H1 (cell line): ENCODE results near the gene DIP2B. TPM values are rescaled to one million over a fixed set of nuclear protein-coding genes. Genes with fewer than 3 reads are reported as not detected.

Experiments used
- CTCF ChIA-PET: fragments of 300-600 bp; sonication (Branson Sonifier 250); formaldehyde crosslinking; loops from one replicate; lab custom pipeline; 2021; ENCODE audit not compliant: partially characterized antibody; lab: Charles Lee
- POLR2A ChIA-PET: fragments of 300-600 bp; sonication (Branson Sonifier 250); formaldehyde crosslinking; loops from one replicate; lab custom pipeline; 2021; ENCODE audit warnings: inconsistent platforms; ENCODE audit not compliant: partially characterized antibody; lab: Charles Lee
- DNase-seq, 2 experiments: peaks; one replicate each; pipeline versions ENCODE4 v3.0.0 to v3.0.0-alpha.2; 2010 to 2022; ENCODE audit warnings: low spot score in 2 of 2, low read depth in 1 of 2, mixed read lengths in 1 of 2
- FAIRE-seq: peaks from 2 replicates; lab custom pipeline; 2011; peaks lifted over from hg19 to GRCh38; lab: Jason Lieb, UNC
- H2AFZ ChIP-seq: 2 replicates; pipeline ENCODE4 v1.8.1; 2012; ENCODE audit warnings: low read length, inconsistent platforms
- H2AK5ac ChIP-seq: 2 replicates; pipeline ENCODE4 v1.6.1; 2013; ENCODE audit warnings: low read depth, low read length
- H2BK120ac ChIP-seq: replicated peaks from 2 replicates; pipeline ENCODE3; 2013; ENCODE audit warnings: low read depth, low read length, inconsistent platforms
- H2BK12ac ChIP-seq: 2 replicates; pipeline ENCODE4 v1.6.1; 2013; ENCODE audit warnings: low read depth, low read length
- H2BK15ac ChIP-seq: 2 replicates; pipeline ENCODE4 v1.6.1; 2013; ENCODE audit warnings: low read length
- H2BK20ac ChIP-seq: 2 replicates; pipeline ENCODE4 v1.6.1; 2013; ENCODE audit warnings: low read length
- H2BK5ac ChIP-seq: 2 replicates; pipeline ENCODE4 v1.6.1; 2013; ENCODE audit warnings: low read depth, low read length
- H3K14ac ChIP-seq: 2 replicates; pipeline ENCODE4 v1.6.1; 2013; ENCODE audit warnings: inconsistent platforms; ENCODE audit not compliant: insufficient read length
- H3K18ac ChIP-seq: 2 replicates; pipeline ENCODE4 v1.6.1; 2013; ENCODE audit warnings: low read length; ENCODE audit errors: extremely low read depth
- H3K23ac ChIP-seq: 2 replicates; pipeline ENCODE4 v1.6.1; 2013; ENCODE audit warnings: inconsistent platforms; ENCODE audit not compliant: insufficient read length
- H3K23me2 ChIP-seq: 2 replicates; pipeline ENCODE4 v1.6.1; 2013; ENCODE audit warnings: low read depth, low read length
- H3K27ac ChIP-seq: 2 replicates; pipeline ENCODE4 v1.6.1; 2011; ENCODE audit warnings: low read depth, low read length, inconsistent platforms
- H3K27me3 ChIP-seq, 4 experiments: replicated peaks in 1 of 4; 1 replicate in 1 of 4; 2 replicates in 3 of 4; pipeline versions ENCODE4 v1.6.1 to v1.8.1; 2011 to 2013; ENCODE audit warnings: low read length in 3 of 4, mild to moderate bottlenecking in 3 of 4, inconsistent platforms in 2 of 4, mixed read lengths in 2 of 4, moderate library complexity in 1 of 4; ENCODE audit not compliant: control insufficient read depth in 3 of 4, insufficient read depth in 3 of 4; ENCODE audit errors: extremely low read depth in 1 of 4
- H3K36me3 ChIP-seq, 4 experiments: 2 replicates each; pipeline versions ENCODE4 v1.6.1 to v1.8.1; 2011 to 2013; ENCODE audit warnings: mild to moderate bottlenecking in 4 of 4, low read length in 3 of 4, moderate library complexity in 2 of 4, control low read depth in 1 of 4, inconsistent platforms in 1 of 4; ENCODE audit not compliant: insufficient read depth in 4 of 4, control insufficient read depth in 2 of 4
- H3K4ac ChIP-seq: replicated peaks from 2 replicates; pipeline ENCODE3; 2013; ENCODE audit warnings: low read length, low read depth, mixed read lengths, inconsistent platforms; ENCODE audit not compliant: insufficient read length
- H3K4me1 ChIP-seq, 4 experiments: replicated peaks in 1 of 4; 1 replicate in 1 of 4; 2 replicates in 3 of 4; pipeline versions ENCODE4 v1.6.1 to v1.8.1; 2011 to 2013; ENCODE audit warnings: low read length in 3 of 4, inconsistent platforms in 2 of 4, mixed read lengths in 1 of 4; ENCODE audit not compliant: insufficient read depth in 4 of 4, control insufficient read depth in 3 of 4
- H3K4me2 ChIP-seq, 2 experiments: 2 replicates each; pipeline versions ENCODE4 v1.6.1 to v1.8.1; 2011 to 2013; ENCODE audit warnings: low read depth in 2 of 2, low read length in 2 of 2, control low read depth in 1 of 2, inconsistent platforms in 1 of 2, mild to moderate bottlenecking in 1 of 2; ENCODE audit not compliant: insufficient read depth in 1 of 2
- H3K4me3 ChIP-seq, 4 experiments: fragments of 200-600, 300-600 bp in 1 of 4; sonication (generic), shearing (Covaris generic), sonication (Bioruptor Twin) in 1 of 4; 2 replicates each; pipeline versions ENCODE4 v1.5.1 to v1.8.1; 2011 to 2016; ENCODE audit warnings: low read length in 4 of 4, low read depth in 3 of 4, control low read depth in 2 of 4, inconsistent platforms in 2 of 4, mild to moderate bottlenecking in 2 of 4, mixed read lengths in 1 of 4, moderate library complexity in 1 of 4; ENCODE audit not compliant: insufficient read depth in 2 of 4; ENCODE audit errors: extremely low read depth in 1 of 4
- H3K56ac ChIP-seq: replicated peaks from 2 replicates; pipeline ENCODE3; 2013; ENCODE audit warnings: low read depth, mild to moderate bottlenecking, mixed read lengths, low read length, inconsistent platforms; ENCODE audit not compliant: insufficient read length
- H3K79me1 ChIP-seq: 2 replicates; pipeline ENCODE4 v1.6.1; 2013; ENCODE audit warnings: low read depth, low read length, control low read depth
- H3K79me2 ChIP-seq, 2 experiments: 2 replicates each; pipeline versions ENCODE4 v1.6.1 to v1.8.1; 2012 to 2013; ENCODE audit warnings: low read length in 2 of 2, mild to moderate bottlenecking in 2 of 2, inconsistent platforms in 1 of 2; ENCODE audit not compliant: insufficient read depth in 2 of 2, control insufficient read depth in 1 of 2
- H3K9ac ChIP-seq, 4 experiments: replicated peaks in 1 of 4; 1 replicate in 1 of 4; 2 replicates in 3 of 4; pipeline versions ENCODE4 v1.6.1 to v1.8.1; 2011 to 2013; ENCODE audit warnings: low read depth in 3 of 4, low read length in 3 of 4, control low read depth in 2 of 4, mild to moderate bottlenecking in 2 of 4, moderate library complexity in 2 of 4, inconsistent platforms in 1 of 4; ENCODE audit errors: extremely low read depth in 1 of 4
- H3K9me3 ChIP-seq, 2 experiments: 2 replicates each; pipeline versions ENCODE4 v1.6.1 to v1.8.1; 2012 to 2013; ENCODE audit warnings: mild to moderate bottlenecking in 2 of 2, moderate library complexity in 2 of 2, control low read depth in 1 of 2, inconsistent platforms in 1 of 2, low read depth in 1 of 2, low read length in 1 of 2, mixed read lengths in 1 of 2; ENCODE audit not compliant: insufficient read depth in 2 of 2
- H4K20me1 ChIP-seq, 2 experiments: replicated peaks in 1 of 2; 2 replicates each; pipeline versions ENCODE3 to v1.8.1; 2011 to 2013; ENCODE audit warnings: inconsistent platforms in 2 of 2, low read length in 2 of 2, mild to moderate bottlenecking in 1 of 2; ENCODE audit not compliant: insufficient read depth in 2 of 2, control insufficient read depth in 1 of 2
- H4K5ac ChIP-seq: 2 replicates; pipeline ENCODE4 v1.6.1; 2013; ENCODE audit warnings: low read length, low read depth, mixed read lengths, inconsistent platforms; ENCODE audit not compliant: insufficient read length
- H4K8ac ChIP-seq: 2 replicates; pipeline ENCODE4 v1.8.0; 2013; ENCODE audit warnings: mild to moderate bottlenecking, moderate library complexity, low read length, inconsistent platforms; ENCODE audit not compliant: insufficient read depth; ENCODE audit errors: extremely low read depth
- H4K91ac ChIP-seq: replicated peaks from 2 replicates; pipeline ENCODE3; 2013; ENCODE audit warnings: low read length, mixed read lengths, inconsistent platforms; ENCODE audit not compliant: insufficient read length
- YY1 ChIP-seq: IDR thresholded peaks from 2 replicates; pipeline ENCODE4 v1.6.1; 2011; ENCODE audit warnings: low read depth, mild to moderate bottlenecking, low read length
- WGBS, 2 experiments: shearing (Covaris generic) in 1 of 2; methylation state at CpG; one replicate each; pipeline versions ENCODE4 v1.1.6 to v1.1.7; 2013 to 2015; ENCODE audit warnings: low lambda C conversion rate in 2 of 2, mixed read lengths in 2 of 2, inconsistent platforms in 1 of 2, low coverage in 1 of 2, missing lambda C conversion rate in 1 of 2; ENCODE audit not compliant: insufficient replicate concordance in 2 of 2, insufficient coverage in 1 of 2, insufficient read length in 1 of 2; ENCODE audit errors: extremely low coverage in 1 of 2, missing lambda C conversion rate in 1 of 2; 5-methylcytosine and 5-hydroxymethylcytosine counted together
- polyA plus RNA-seq, 7 experiments: library from polyadenylated mRNA; depleted of rRNA in 3 of 7; stranded (reverse) in 5 of 7; unstranded in 2 of 7; fragments of >200 nt in 5 of 7; fragments of 200-250 nt in 2 of 7; gene quantifications; 1 replicate in 5 of 7; 2 replicates in 1 of 7; 4 replicates in 1 of 7; pipeline versions ENCODE4 v1.2.1 to v1.2.3, GENCODE V29; 2011 to 2013; ENCODE audit warnings: missing spikeins in 2 of 7, mixed read lengths in 2 of 7
- total RNA-seq: library from RNA; stranded (reverse); fragmentation: NEBNext Ultra II Directional; extraction: Animal tissue kit (Norgen Biotek cat#: 25700); gene quantifications from 2 replicates; pipeline ENCODE4 v1.2.1, GENCODE V29; 2021

DIP2B gene
- total and polyA plus RNA-seq, 2 of the 8 experiments (the other 6 are each of a cell fraction or from before 2014, with no cell fraction given), result 11.1 to 29.6 TPM

DNA sequence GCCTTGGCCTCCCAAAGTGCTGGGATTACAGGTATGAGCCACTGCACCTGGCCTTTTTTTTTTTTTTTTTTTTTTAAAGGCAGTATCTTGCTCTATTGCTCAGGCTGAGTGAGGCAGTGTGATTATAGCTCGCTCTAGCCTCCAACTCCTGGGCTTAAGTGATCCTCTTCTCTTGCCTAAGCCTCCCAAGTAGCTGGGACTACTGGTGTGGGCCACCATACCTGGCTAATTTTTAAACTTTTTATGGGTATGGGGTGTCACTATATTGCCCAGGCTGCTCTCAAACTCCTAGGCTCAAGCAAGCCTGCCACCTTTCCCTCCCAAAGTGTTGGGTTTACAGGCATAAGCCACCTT is 58.6 kb downstream of the DIP2B start:
- H4K20me1 ChIP-seq, result no peaks in the 10 kb centered on the region
- H2BK15ac ChIP-seq, result no peak overlapping the region
- H3K9me3 ChIP-seq, result no peaks in the 10 kb centered on the region
- no peak overlapping the region for H3K56ac ChIP-seq
- no peak overlapping the region for H3K4ac ChIP-seq
- peaks cover 3% of the 10 kb centered on the region; the same call in 1 of the 2 replicates for H3K79me1 ChIP-seq
- H2BK5ac ChIP-seq, result no peak overlapping the region
- no peak overlapping the region for H3K18ac ChIP-seq
- ChIA-PET CTCF (interaction anchor here (0.7 to 1.7 kb wide), 4 partner anchors 10 to 44 kb away, joined by 3 read pairs; no protein-coding TSS in a partner anchor), POLR2A (interaction anchor here (0.7 to 1.0 kb wide), 2 partner anchors 18 to 33 kb away, joined by 3 to 6 read pairs; no protein-coding TSS in a partner anchor)
- H2AK5ac ChIP-seq, result no peak overlapping the region
- H4K91ac ChIP-seq, result no peak overlapping the region
- H2BK120ac ChIP-seq, result no peak overlapping the region
- no peaks in the 10 kb centered on the region for H3K27me3 ChIP-seq
- H2BK12ac ChIP-seq, result no peak overlapping the region
- no peak overlapping the region for H3K27ac ChIP-seq
- no peak overlapping the region for H4K5ac ChIP-seq
- no peak overlapping the region for H4K8ac ChIP-seq
- FAIRE-seq (no peak), DNase-seq (no peak)
- H3K79me2 ChIP-seq, result peaks cover 0 to 60% of the 10 kb centered on the region in 2 experiments; a peak in 2 of 4 replicates
- H3K23me2 ChIP-seq, result no peaks in the 10 kb centered on the region; the same call in 1 of the 2 replicates
- H3K23ac ChIP-seq, result no peak overlapping the region
- no peak overlapping the region for H3K9ac ChIP-seq
- H3K14ac ChIP-seq, result no peak overlapping the region
- H3K4me2 ChIP-seq, result no peak overlapping the region
- H3K4me1 ChIP-seq, result peaks cover 0 to 5% (median 3%) of the 10 kb centered on the region in 4 experiments; a peak in 4 of 7 replicates
- no peak overlapping the region for H2AFZ ChIP-seq
- no peak overlapping the region for H2BK20ac ChIP-seq
- no peaks in the 10 kb centered on the region for H3K36me3 ChIP-seq
- H3K4me3 ChIP-seq, result no peak overlapping the region
- 86% methylated on average over 1 of the region's 1 CpG; no CpG with 5 or more reads in 1 of the 2 experiments for WGBS, 2 experiments
- TF ChIP-seq YY1, result no peak
